Brain microvascular endothelial cell (primary cell): ENCODE measurements around the gene ADAT3.

Experiments used
- DNase-seq: peaks from one replicate; pipeline ENCODE4 v3.0.0-alpha.2; 2020
- H3K27ac ChIP-seq: fragments of 250-450 bp; sonication (Bioruptor Pico); 2 replicates; pipeline ENCODE4 v1.5.1; 2020; ENCODE audit warnings: mild to moderate bottlenecking, moderate library complexity
- H3K27me3 ChIP-seq: fragments of 250-450 bp; sonication (Bioruptor Pico); replicated peaks from 2 replicates; pipeline ENCODE4 v1.5.1; 2020; ENCODE audit warnings: mild to moderate bottlenecking
- H3K36me3 ChIP-seq: fragments of 250-450 bp; sonication (Bioruptor Pico); replicated peaks from 2 replicates; pipeline ENCODE4 v1.5.1; 2020; ENCODE audit warnings: mild to moderate bottlenecking
- H3K4me3 ChIP-seq: 2 replicates; pipeline ENCODE4 v1.5.1; 2011; ENCODE audit warnings: low read depth, mild to moderate bottlenecking, control low read depth, low read length, moderate library complexity
- CTCF ChIP-seq: IDR thresholded peaks from 2 replicates; pipeline ENCODE4 v1.5.1; 2011; ENCODE audit warnings: low read depth, mild to moderate bottlenecking, moderate library complexity, low read length, control low read depth, inconsistent platforms; ENCODE audit errors: missing control alignments
- in situ Hi-C: cut with HindIII; loops from 2 replicates; pipeline ENCODE4 v1.10.0; 2017; ENCODE audit warnings: low sequenced_read_pairs, low pct_ligation_motif_present

The ADAT3 gene

GRCh38 chr19:1858412-1859081, 46.7 kb upstream of the ADAT3 start:
- H3K27ac ChIP-seq: no peak overlapping the region
- DNase-seq: no peak
- no peak overlapping the region for H3K4me3 ChIP-seq
- peaks cover 3% of the 10 kb centered on the region for H3K36me3 ChIP-seq
- no peaks in the 10 kb centered on the region for H3K27me3 ChIP-seq
- TF ChIP-seq CTCF: no peak
- in situ Hi-C loops: no loop called here

- TF ChIP-seq CTCF: no peak
- no peak overlapping the region for H3K27ac ChIP-seq
- H3K4me3 ChIP-seq: no peak overlapping the region
Observed at GRCh38 chr19:1859331-1859781, 45.8 kb upstream of the ADAT3 start.

GRCh38 chr19:1860042-1860775, 45.0 kb upstream of the ADAT3 start:
- H3K4me3 ChIP-seq: peak overlapping the region; percentile 83
- peak overlapping the region; percentile 64 for H3K27ac ChIP-seq
- DNase-seq: peak; percentile 78
- no peaks in the 10 kb centered on the region for H3K36me3 ChIP-seq
- in situ Hi-C loops: no loop called here
- peak; percentile 7 for TF ChIP-seq CTCF
- H3K27me3 ChIP-seq: no peaks in the 10 kb centered on the region

More at GRCh38 chr19:1859331-1859781, 45.8 kb upstream of the ADAT3 start:
- Histone ChIP-seq H3K36me3 (no peaks in the 10 kb centered on the region), H3K27me3 (no peaks in the 10 kb centered on the region)
- in situ Hi-C loops: no loop called here
- no peak for DNase-seq

GRCh38 chr19:1860821-1861598, 44.2 kb upstream of the ADAT3 start:
- Histone ChIP-seq H3K4me3 (peak overlapping the region; percentile 83), H3K27me3 (no peaks in the 10 kb centered on the region), H3K36me3 (no peaks in the 10 kb centered on the region), H3K27ac (peak overlapping the region; percentile 64)
- DNase-seq: no peak
- no peak for TF ChIP-seq CTCF
- in situ Hi-C loops: no loop called here

GRCh38 chr19:1861599-1862031, 43.6 kb upstream of the ADAT3 start:
- no peak overlapping the region for H3K27ac ChIP-seq
- peak overlapping the region; percentile 83 for H3K4me3 ChIP-seq
- TF ChIP-seq CTCF: no peak
- no peaks in the 10 kb centered on the region for H3K36me3 ChIP-seq
- no peak for DNase-seq
- in situ Hi-C loops: no loop called here
- no peaks in the 10 kb centered on the region for H3K27me3 ChIP-seq
